H1 (cell line): ENCODE data around the gene CST6. TPM values are rescaled to one million over a fixed set of nuclear protein-coding genes. Genes with fewer than 3 reads are reported as not detected.

Experiments used
- CTCF ChIA-PET: fragments of 300-600 bp; sonication (Branson Sonifier 250); formaldehyde crosslinking; loops from one replicate; lab custom pipeline; 2021; ENCODE audit not compliant: partially characterized antibody; lab: Charles Lee
- POLR2A ChIA-PET: fragments of 300-600 bp; sonication (Branson Sonifier 250); formaldehyde crosslinking; loops from one replicate; lab custom pipeline; 2021; ENCODE audit warnings: inconsistent platforms; ENCODE audit not compliant: partially characterized antibody; lab: Charles Lee
- DNase-seq, 2 experiments: peaks; one replicate each; pipeline versions ENCODE4 v3.0.0 to v3.0.0-alpha.2; 2010 to 2022; ENCODE audit warnings: low spot score in 2 of 2, low read depth in 1 of 2, mixed read lengths in 1 of 2
- FAIRE-seq: peaks from 2 replicates; lab custom pipeline; 2011; peaks lifted over from hg19 to GRCh38; lab: Jason Lieb, UNC
- H2AFZ ChIP-seq: 2 replicates; pipeline ENCODE4 v1.8.1; 2012; ENCODE audit warnings: low read length, inconsistent platforms
- H2AK5ac ChIP-seq: 2 replicates; pipeline ENCODE4 v1.6.1; 2013; ENCODE audit warnings: low read depth, low read length
- H2BK120ac ChIP-seq: replicated peaks from 2 replicates; pipeline ENCODE3; 2013; ENCODE audit warnings: low read depth, low read length, inconsistent platforms
- H2BK12ac ChIP-seq: 2 replicates; pipeline ENCODE4 v1.6.1; 2013; ENCODE audit warnings: low read depth, low read length
- H2BK15ac ChIP-seq: 2 replicates; pipeline ENCODE4 v1.6.1; 2013; ENCODE audit warnings: low read length
- H2BK20ac ChIP-seq: 2 replicates; pipeline ENCODE4 v1.6.1; 2013; ENCODE audit warnings: low read length
- H2BK5ac ChIP-seq: 2 replicates; pipeline ENCODE4 v1.6.1; 2013; ENCODE audit warnings: low read depth, low read length
- H3K14ac ChIP-seq: 2 replicates; pipeline ENCODE4 v1.6.1; 2013; ENCODE audit warnings: inconsistent platforms; ENCODE audit not compliant: insufficient read length
- H3K18ac ChIP-seq: 2 replicates; pipeline ENCODE4 v1.6.1; 2013; ENCODE audit warnings: low read length; ENCODE audit errors: extremely low read depth
- H3K23ac ChIP-seq: 2 replicates; pipeline ENCODE4 v1.6.1; 2013; ENCODE audit warnings: inconsistent platforms; ENCODE audit not compliant: insufficient read length
- H3K23me2 ChIP-seq: 2 replicates; pipeline ENCODE4 v1.6.1; 2013; ENCODE audit warnings: low read depth, low read length
- H3K27ac ChIP-seq: 2 replicates; pipeline ENCODE4 v1.6.1; 2011; ENCODE audit warnings: low read depth, low read length, inconsistent platforms
- H3K27me3 ChIP-seq, 4 experiments: replicated peaks in 1 of 4; 1 replicate in 1 of 4; 2 replicates in 3 of 4; pipeline versions ENCODE4 v1.6.1 to v1.8.1; 2011 to 2013; ENCODE audit warnings: low read length in 3 of 4, mild to moderate bottlenecking in 3 of 4, inconsistent platforms in 2 of 4, mixed read lengths in 2 of 4, moderate library complexity in 1 of 4; ENCODE audit not compliant: control insufficient read depth in 3 of 4, insufficient read depth in 3 of 4; ENCODE audit errors: extremely low read depth in 1 of 4
- H3K36me3 ChIP-seq, 4 experiments: 2 replicates each; pipeline versions ENCODE4 v1.6.1 to v1.8.1; 2011 to 2013; ENCODE audit warnings: mild to moderate bottlenecking in 4 of 4, low read length in 3 of 4, moderate library complexity in 2 of 4, control low read depth in 1 of 4, inconsistent platforms in 1 of 4; ENCODE audit not compliant: insufficient read depth in 4 of 4, control insufficient read depth in 2 of 4
- H3K4ac ChIP-seq: replicated peaks from 2 replicates; pipeline ENCODE3; 2013; ENCODE audit warnings: low read length, low read depth, mixed read lengths, inconsistent platforms; ENCODE audit not compliant: insufficient read length
- H3K4me1 ChIP-seq, 4 experiments: replicated peaks in 1 of 4; 1 replicate in 1 of 4; 2 replicates in 3 of 4; pipeline versions ENCODE4 v1.6.1 to v1.8.1; 2011 to 2013; ENCODE audit warnings: low read length in 3 of 4, inconsistent platforms in 2 of 4, mixed read lengths in 1 of 4; ENCODE audit not compliant: insufficient read depth in 4 of 4, control insufficient read depth in 3 of 4
- H3K4me2 ChIP-seq, 2 experiments: 2 replicates each; pipeline versions ENCODE4 v1.6.1 to v1.8.1; 2011 to 2013; ENCODE audit warnings: low read depth in 2 of 2, low read length in 2 of 2, control low read depth in 1 of 2, inconsistent platforms in 1 of 2, mild to moderate bottlenecking in 1 of 2; ENCODE audit not compliant: insufficient read depth in 1 of 2
- H3K4me3 ChIP-seq, 4 experiments: fragments of 200-600, 300-600 bp in 1 of 4; sonication (generic), shearing (Covaris generic), sonication (Bioruptor Twin) in 1 of 4; 2 replicates each; pipeline versions ENCODE4 v1.5.1 to v1.8.1; 2011 to 2016; ENCODE audit warnings: low read length in 4 of 4, low read depth in 3 of 4, control low read depth in 2 of 4, inconsistent platforms in 2 of 4, mild to moderate bottlenecking in 2 of 4, mixed read lengths in 1 of 4, moderate library complexity in 1 of 4; ENCODE audit not compliant: insufficient read depth in 2 of 4; ENCODE audit errors: extremely low read depth in 1 of 4
- H3K56ac ChIP-seq: replicated peaks from 2 replicates; pipeline ENCODE3; 2013; ENCODE audit warnings: low read depth, mild to moderate bottlenecking, mixed read lengths, low read length, inconsistent platforms; ENCODE audit not compliant: insufficient read length
- H3K79me1 ChIP-seq: 2 replicates; pipeline ENCODE4 v1.6.1; 2013; ENCODE audit warnings: low read depth, low read length, control low read depth
- H3K79me2 ChIP-seq, 2 experiments: 2 replicates each; pipeline versions ENCODE4 v1.6.1 to v1.8.1; 2012 to 2013; ENCODE audit warnings: low read length in 2 of 2, mild to moderate bottlenecking in 2 of 2, inconsistent platforms in 1 of 2; ENCODE audit not compliant: insufficient read depth in 2 of 2, control insufficient read depth in 1 of 2
- H3K9ac ChIP-seq, 4 experiments: replicated peaks in 1 of 4; 1 replicate in 1 of 4; 2 replicates in 3 of 4; pipeline versions ENCODE4 v1.6.1 to v1.8.1; 2011 to 2013; ENCODE audit warnings: low read depth in 3 of 4, low read length in 3 of 4, control low read depth in 2 of 4, mild to moderate bottlenecking in 2 of 4, moderate library complexity in 2 of 4, inconsistent platforms in 1 of 4; ENCODE audit errors: extremely low read depth in 1 of 4
- H3K9me3 ChIP-seq, 2 experiments: 2 replicates each; pipeline versions ENCODE4 v1.6.1 to v1.8.1; 2012 to 2013; ENCODE audit warnings: mild to moderate bottlenecking in 2 of 2, moderate library complexity in 2 of 2, control low read depth in 1 of 2, inconsistent platforms in 1 of 2, low read depth in 1 of 2, low read length in 1 of 2, mixed read lengths in 1 of 2; ENCODE audit not compliant: insufficient read depth in 2 of 2
- H4K20me1 ChIP-seq, 2 experiments: replicated peaks in 1 of 2; 2 replicates each; pipeline versions ENCODE3 to v1.8.1; 2011 to 2013; ENCODE audit warnings: inconsistent platforms in 2 of 2, low read length in 2 of 2, mild to moderate bottlenecking in 1 of 2; ENCODE audit not compliant: insufficient read depth in 2 of 2, control insufficient read depth in 1 of 2
- H4K5ac ChIP-seq: 2 replicates; pipeline ENCODE4 v1.6.1; 2013; ENCODE audit warnings: low read length, low read depth, mixed read lengths, inconsistent platforms; ENCODE audit not compliant: insufficient read length
- H4K8ac ChIP-seq: 2 replicates; pipeline ENCODE4 v1.8.0; 2013; ENCODE audit warnings: mild to moderate bottlenecking, moderate library complexity, low read length, inconsistent platforms; ENCODE audit not compliant: insufficient read depth; ENCODE audit errors: extremely low read depth
- H4K91ac ChIP-seq: replicated peaks from 2 replicates; pipeline ENCODE3; 2013; ENCODE audit warnings: low read length, mixed read lengths, inconsistent platforms; ENCODE audit not compliant: insufficient read length
- ASH2L ChIP-seq: fragments of 200-600, 300-600 bp; sonication (generic); IDR thresholded peaks from one replicate; pipeline ENCODE4 v1.7.1; 2017; ENCODE audit warnings: low read length
- BCL11A ChIP-seq, 2 experiments: IDR thresholded peaks; one replicate each; pipeline ENCODE4 v1.6.1; 2011; ENCODE audit warnings: low read depth in 2 of 2, low read length in 2 of 2, mild to moderate bottlenecking in 2 of 2
- EP300 ChIP-seq, 2 experiments: IDR thresholded peaks; 1 replicate in 1 of 2; 2 replicates in 1 of 2; pipeline ENCODE4 v1.6.1; 2011 to 2012; ENCODE audit warnings: low read depth in 2 of 2, low read length in 2 of 2, mild to moderate bottlenecking in 2 of 2, borderline replicate concordance in 1 of 2, inconsistent platforms in 1 of 2, moderate library complexity in 1 of 2
- KDM5A ChIP-seq: fragments of 200-600 bp; IDR thresholded peaks from 2 replicates; pipeline ENCODE4 v1.7.1; 2012; ENCODE audit warnings: mild to moderate bottlenecking, low read length, inconsistent platforms, mixed read lengths
- POU5F1 ChIP-seq: IDR thresholded peaks from 2 replicates; pipeline ENCODE4 v1.6.1; 2011; ENCODE audit warnings: low read depth, mild to moderate bottlenecking, low read length, moderate library complexity
- RFX5 ChIP-seq: IDR thresholded peaks from 2 replicates; pipeline ENCODE4 v1.6.1; 2011; ENCODE audit warnings: low read depth, low read length, improper control_type of control experiment, borderline replicate concordance
- SIRT6 ChIP-seq: IDR thresholded peaks from one replicate; pipeline ENCODE4 v1.7.1; 2012; ENCODE audit warnings: low read length, inconsistent platforms
- SIX5 ChIP-seq: IDR thresholded peaks from 2 replicates; pipeline ENCODE4 v1.6.1; 2011; ENCODE audit warnings: mild to moderate bottlenecking, low read depth, low read length
- TBP ChIP-seq: IDR thresholded peaks from 2 replicates; pipeline ENCODE4 v1.6.1; 2011; ENCODE audit warnings: low read depth, low read length, improper control_type of control experiment
- WGBS, 2 experiments: shearing (Covaris generic) in 1 of 2; methylation state at CpG; one replicate each; pipeline versions ENCODE4 v1.1.6 to v1.1.7; 2013 to 2015; ENCODE audit warnings: low lambda C conversion rate in 2 of 2, mixed read lengths in 2 of 2, inconsistent platforms in 1 of 2, low coverage in 1 of 2, missing lambda C conversion rate in 1 of 2; ENCODE audit not compliant: insufficient replicate concordance in 2 of 2, insufficient coverage in 1 of 2, insufficient read length in 1 of 2; ENCODE audit errors: extremely low coverage in 1 of 2, missing lambda C conversion rate in 1 of 2; 5-methylcytosine and 5-hydroxymethylcytosine counted together
- polyA plus RNA-seq, 7 experiments: library from polyadenylated mRNA; depleted of rRNA in 3 of 7; stranded (reverse) in 5 of 7; unstranded in 2 of 7; fragments of >200 nt in 5 of 7; fragments of 200-250 nt in 2 of 7; gene quantifications; 1 replicate in 5 of 7; 2 replicates in 1 of 7; 4 replicates in 1 of 7; pipeline versions ENCODE4 v1.2.1 to v1.2.3, GENCODE V29; 2011 to 2013; ENCODE audit warnings: missing spikeins in 2 of 7, mixed read lengths in 2 of 7
- total RNA-seq: library from RNA; stranded (reverse); fragmentation: NEBNext Ultra II Directional; extraction: Animal tissue kit (Norgen Biotek cat#: 25700); gene quantifications from 2 replicates; pipeline ENCODE4 v1.2.1, GENCODE V29; 2021
- TF ChIP-seq, protein P1 (sequence below): IDR thresholded peaks from 2 replicates; pipeline ENCODE4 v1.6.1; 2012; ENCODE audit warnings: inconsistent platforms

Gene CST6
- total and polyA plus RNA-seq, 2 of the 8 experiments (the other 6 are each of a cell fraction or from before 2014, with no cell fraction given) = 1.6 to 7.6 TPM

DNA sequence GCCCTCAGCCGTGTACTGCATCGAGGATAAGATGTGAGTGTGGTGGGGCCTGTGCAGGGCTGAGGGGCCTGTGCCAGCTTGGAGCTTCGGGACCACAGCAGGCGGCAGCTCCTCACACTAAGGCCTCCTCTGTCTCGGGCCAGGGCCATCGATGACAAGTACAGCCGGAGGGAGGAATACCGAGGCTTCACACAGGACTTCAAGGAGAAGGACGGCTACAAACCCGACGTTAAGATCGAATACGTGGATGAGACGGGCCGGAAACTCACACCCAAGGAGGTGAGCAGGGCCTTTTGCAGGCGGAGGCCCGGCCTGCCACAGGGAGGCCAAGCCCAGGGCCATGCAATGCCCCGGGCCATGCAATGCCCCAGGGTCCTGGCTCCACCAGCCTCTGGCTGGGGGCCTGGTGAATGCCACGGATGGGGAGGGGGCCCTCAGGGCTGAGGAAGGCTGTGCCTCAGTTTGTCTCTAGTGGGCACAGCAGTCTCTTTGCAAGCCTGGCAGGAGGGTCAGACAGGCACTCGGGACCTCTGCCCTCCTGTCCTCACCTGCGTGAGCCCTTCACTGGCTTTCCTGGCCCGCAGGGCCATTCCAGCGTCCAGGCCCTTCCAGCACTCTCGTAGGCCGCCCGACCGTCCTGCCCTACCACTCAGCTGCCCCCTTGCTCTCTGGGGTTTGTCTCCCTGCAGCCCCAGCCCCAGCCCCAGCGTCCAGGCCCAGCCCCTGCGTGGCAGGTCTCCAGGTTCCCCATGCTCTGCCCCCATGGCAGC, 34.0 kb upstream of the CST6 start:
- Histone ChIP-seq H3K27ac (no peak overlapping the region), H4K91ac (no peak overlapping the region), H3K14ac (no peak overlapping the region), H4K20me1 (peaks cover 0 to 2% of the 10 kb centered on the region in 2 experiments), H4K5ac (no peak overlapping the region), H3K23ac (no peak overlapping the region), H3K56ac (no peak overlapping the region), H2AK5ac (no peak overlapping the region), H3K9me3 (no peaks in the 10 kb centered on the region), H3K4me1 (no peaks in the 10 kb centered on the region), H2BK120ac (no peak overlapping the region), H3K27me3 (no peaks in the 10 kb centered on the region), H3K18ac (no peak overlapping the region), H3K4me3 (no peak overlapping the region), H3K36me3 (peaks cover 6 to 25% (median 22%) of the 10 kb centered on the region in 4 experiments; a peak in 7 of 8 replicates), H3K9ac (no peak overlapping the region), H2BK5ac (no peak overlapping the region), H4K8ac (no peak overlapping the region; the same call in 1 of the 2 replicates), H2BK20ac (no peak overlapping the region), H3K4ac (no peak overlapping the region), H2AFZ (no peak overlapping the region), H3K79me2 (no peaks in the 10 kb centered on the region), H3K79me1 (no peaks in the 10 kb centered on the region), H3K4me2 (no peak overlapping the region), H3K23me2 (no peaks in the 10 kb centered on the region), H2BK15ac (no peak overlapping the region), H2BK12ac (no peak overlapping the region)
- 92% methylated on average over 24 of the region's 29 CpGs; no CpG with 5 or more reads in 1 of the 2 experiments for WGBS, 2 experiments
- CTCF ChIA-PET = interaction anchor here (1.1 to 18.4 kb wide), 3 partner anchors 10 to 88 kb away, joined by 3 to 281 read pairs (median 8); partner anchors contain the start of genes CCDC85B and FIBP
- DNase-seq (no peak), FAIRE-seq (no peak)
- POLR2A ChIA-PET = interaction anchor here (0.9 to 2.2 kb wide), 7 partner anchors 8 to 98 kb away, joined by 3 to 11 read pairs (median 3); partner anchors contain the start of gene CCDC85B
- TF ChIP-seq, protein P1, sequence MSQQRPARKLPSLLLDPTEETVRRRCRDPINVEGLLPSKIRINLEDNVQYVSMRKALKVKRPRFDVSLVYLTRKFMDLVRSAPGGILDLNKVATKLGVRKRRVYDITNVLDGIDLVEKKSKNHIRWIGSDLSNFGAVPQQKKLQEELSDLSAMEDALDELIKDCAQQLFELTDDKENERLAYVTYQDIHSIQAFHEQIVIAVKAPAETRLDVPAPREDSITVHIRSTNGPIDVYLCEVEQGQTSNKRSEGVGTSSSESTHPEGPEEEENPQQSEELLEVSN = no peak
- no peak for TF ChIP-seq KDM5A
- TF ChIP-seq POU5F1 = no peak
- TF ChIP-seq RFX5 = no peak
- no peak for TF ChIP-seq ASH2L
- no peak for TF ChIP-seq SIX5
- no peak for TF ChIP-seq BCL11A (IDR thresholded peaks at IDR 0.05; ENCODE audit: low read depth in 2 of 2, low read length in 2 of 2)
- TF ChIP-seq TBP = no peak
- no peak for TF ChIP-seq SIRT6
- no peak for TF ChIP-seq EP300 (IDR thresholded peaks at IDR 0.05; ENCODE audit: borderline replicate concordance in 1 of 2, low read depth in 2 of 2, low read length in 2 of 2)
